NT2/D1 (cell line): Measurements from ENCODE around the gene TMEM121.

ENCODE experiments used
- SUZ12 ChIP-seq: IDR thresholded peaks from 2 replicates; pipeline ENCODE4 v1.6.1; 2011; ENCODE audit not compliant: insufficient read length, insufficient read depth; ENCODE audit errors: extremely low read depth
- YY1 ChIP-seq: IDR thresholded peaks from 2 replicates; pipeline ENCODE4 v1.6.1; 2011; ENCODE audit not compliant: insufficient read length, insufficient read depth

GRCh38 chr14:105563347-105563737, 37.0 kb downstream of the TMEM121 start:
- TF ChIP-seq YY1: no peak
- no peak for TF ChIP-seq SUZ12
